SK-N-SH treated with all-trans-retinoic acid at 6 μM for 48 hours (cell line): Measurements from ENCODE around the gene ZNF841.
"Not testable (repeated sequence)": the region's sequence is repeated elsewhere in the genome, so short reads cannot be mapped to it uniquely, and the experiment has no call there.

ENCODE experiments used
- ATAC-seq: fragments of 200-7000 bp; cut with Tn5 transposase; 3 replicates; pipeline ENCODE4 v1.9.1; 2020; ENCODE audit warnings: mild to moderate bottlenecking, moderate library complexity
- ARNTL ChIP-seq: fragments of 450-650 bp; formaldehyde crosslinking; IDR thresholded peaks from 2 replicates; pipeline ENCODE4 v1.5.0; 2020; ENCODE audit warnings: low read depth, mild to moderate bottlenecking, moderate library complexity, borderline replicate concordance
- BACH2 ChIP-seq: fragments of 250-450 bp; sonication (Bioruptor Pico); IDR thresholded peaks from 2 replicates; pipeline ENCODE4 v1.9.0; 2021; ENCODE audit warnings: mild to moderate bottlenecking, borderline replicate concordance
- CSDC2 ChIP-seq: fragments of 250-450 bp; sonication (Bioruptor Pico); IDR thresholded peaks from 2 replicates; pipeline ENCODE4 v1.5.0; 2020; ENCODE audit warnings: mild to moderate bottlenecking, moderate library complexity
- CSRNP3 ChIP-seq: fragments of 250-450 bp; sonication (Bioruptor Pico); IDR thresholded peaks from 2 replicates; pipeline ENCODE4 v1.5.1; 2021; ENCODE audit warnings: mild to moderate bottlenecking, moderate library complexity
- ESRRG ChIP-seq: fragments of 250-450 bp; sonication (Bioruptor Pico); IDR thresholded peaks from 2 replicates; pipeline ENCODE4 v1.6.1; 2021; ENCODE audit warnings: mild to moderate bottlenecking
- GLIS3 ChIP-seq: fragments of 250-450 bp; sonication (Bioruptor Pico); IDR thresholded peaks from 2 replicates; pipeline ENCODE4 v1.5.0; 2020; ENCODE audit warnings: mild to moderate bottlenecking, moderate library complexity
- ISL1 ChIP-seq: fragments of 250-450 bp; sonication (Bioruptor Pico); IDR thresholded peaks from 2 replicates; pipeline ENCODE4 v2.1.2; 2022; ENCODE audit warnings: mild to moderate bottlenecking, moderate library complexity
- OSR1 ChIP-seq: fragments of 250-450 bp; sonication (Bioruptor Pico); IDR thresholded peaks from 2 replicates; pipeline ENCODE4 v1.8.0; 2022; ENCODE audit warnings: moderate library complexity, mild to moderate bottlenecking, inconsistent platforms
- POU6F1 ChIP-seq: fragments of 250-450 bp; sonication (Bioruptor Pico); IDR thresholded peaks from 2 replicates; pipeline ENCODE4 v1.8.0; 2021; ENCODE audit warnings: low read depth, mild to moderate bottlenecking, moderate library complexity, borderline replicate concordance
- RARB ChIP-seq: fragments of 250-450 bp; sonication (Bioruptor Pico); IDR thresholded peaks from 2 replicates; pipeline ENCODE4 v1.8.0; 2021; ENCODE audit warnings: mild to moderate bottlenecking, moderate library complexity
- SNAI2 ChIP-seq: fragments of 250-450 bp; sonication (Bioruptor Pico); IDR thresholded peaks from 2 replicates; pipeline ENCODE4 v1.5.0; 2020; ENCODE audit warnings: mild to moderate bottlenecking, moderate library complexity
- TCF4 ChIP-seq: fragments of 250-450 bp; sonication (Bioruptor Pico); IDR thresholded peaks from 2 replicates; pipeline ENCODE4 v1.8.0; 2021; ENCODE audit warnings: mild to moderate bottlenecking, moderate library complexity, borderline replicate concordance
- TOX ChIP-seq: fragments of 250-450 bp; sonication (Bioruptor Pico); IDR thresholded peaks from 2 replicates; pipeline ENCODE4 v1.8.0; 2021; ENCODE audit warnings: mild to moderate bottlenecking, moderate library complexity, borderline replicate concordance
- TSHZ2 ChIP-seq: fragments of 250-450 bp; sonication (Bioruptor Pico); IDR thresholded peaks from 2 replicates; pipeline ENCODE4 v1.5.0; 2020; ENCODE audit warnings: mild to moderate bottlenecking, moderate library complexity
- ZC3H10 ChIP-seq: fragments of 250-450 bp; sonication (Bioruptor Pico); IDR thresholded peaks from 2 replicates; pipeline ENCODE4 v1.5.1; 2021; ENCODE audit warnings: mild to moderate bottlenecking, moderate library complexity
- ZFP3 ChIP-seq: fragments of 250-450 bp; sonication (Bioruptor Pico); IDR thresholded peaks from 2 replicates; pipeline ENCODE4 v1.5.0; 2020; ENCODE audit warnings: mild to moderate bottlenecking, moderate library complexity
- ZFP30 ChIP-seq: fragments of 450-650 bp; formaldehyde crosslinking; IDR thresholded peaks from 2 replicates; pipeline ENCODE4 v1.5.0; 2022; ENCODE audit warnings: mild to moderate bottlenecking, moderate library complexity
- ZNF565 ChIP-seq: fragments of 450-650 bp; formaldehyde crosslinking; conservative IDR thresholded peaks from 2 replicates; pipeline ENCODE4 v1.5.0; 2020; ENCODE audit warnings: low read depth, mild to moderate bottlenecking, moderate library complexity
- ZNF70 ChIP-seq: fragments of 450-650 bp; formaldehyde crosslinking; IDR thresholded peaks from 2 replicates; pipeline ENCODE4 v1.5.0; 2020; ENCODE audit warnings: mild to moderate bottlenecking, moderate library complexity

Gene ZNF841

GRCh38 chr19:52028027-52028779 lies 67.4 kb downstream of the ZNF841 start, which contains the start of gene ZNF614:
Gene ZNF614 (minus strand): TSS chr19:52028379. CDS start chr19:52025745, 2,634 bp downstream.
- peak; percentile 73 for TF ChIP-seq TSHZ2 (CRISPR knock-in tag)
- TF ChIP-seq ZFP3 (CRISPR knock-in tag), result peak; percentile 60
- TF ChIP-seq CSDC2 (CRISPR knock-in tag), result 0 out of 2 replicates have a peak, but pooled peaks have one; percentile 70
- no peak for TF ChIP-seq CSRNP3
- no peak for TF ChIP-seq ZNF70
- TF ChIP-seq GLIS3 (CRISPR knock-in tag), result peak; percentile 63; the same call in 1 of the 2 replicates
- no peak for TF ChIP-seq ESRRG (CRISPR knock-in tag)
- TF ChIP-seq, all 23 proteins: peak for 4
- peak; percentile 96 for ATAC-seq

GRCh38 chr19:52026255-52026990 lies 69.1 kb downstream of the ZNF841 start:
- not testable (repeated sequence) for ATAC-seq

- ATAC-seq, result not testable (repeated sequence)
Measured at GRCh38 chr19:52024478-52024877, 71.1 kb downstream of the ZNF841 start.

GRCh38 chr19:52022193-52022592 lies 73.4 kb downstream of the ZNF841 start:
- ATAC-seq, result no peak
- TF ChIP-seq ZNF565 (CRISPR knock-in tag) (no peak), TSHZ2 (CRISPR knock-in tag) (no peak), GLIS3 (CRISPR knock-in tag) (no peak), ZC3H10 (CRISPR knock-in tag) (no peak)
- TF ChIP-seq, all 23 proteins: peak for 0

GRCh38 chr19:52020506-52020905 lies 75.1 kb downstream of the ZNF841 start:
- no peak for ATAC-seq
- TF ChIP-seq BACH2 (CRISPR knock-in tag) (no peak), ESRRG (CRISPR knock-in tag) (no peak), ZFP30 (CRISPR knock-in tag) (no peak), POU6F1 (CRISPR knock-in tag) (no peak), GLIS3 (CRISPR knock-in tag) (no peak), TOX (no peak), ARNTL (CRISPR knock-in tag) (no peak), SNAI2 (CRISPR knock-in tag) (no peak), ZNF565 (CRISPR knock-in tag) (no peak), TCF4 (CRISPR knock-in tag) (no peak), OSR1 (CRISPR knock-in tag) (no peak), RARB (CRISPR knock-in tag) (no peak), ZFP3 (CRISPR knock-in tag) (no peak), ISL1 (CRISPR knock-in tag) (no peak), CSRNP3 (no peak)
